Lower leg skin (tissue), 4 donors: ENCODE measurements around the gene SHISA6. TPM values are rescaled to one million over a fixed set of nuclear protein-coding genes. Genes with fewer than 3 reads are reported as not detected.

Source experiments
- DNase-seq, 2 donors: peaks; one replicate each; pipeline ENCODE4 v3.0.0-alpha.2; 2019; ENCODE audit warnings: low spot score in 2 of 2
- H3K4me3 ChIP-seq: fragments of 200-600 bp; sonication (generic); 2 replicates; pipeline ENCODE4 v1.5.1; 2017; ENCODE audit warnings: mild to moderate bottlenecking, low read depth; ENCODE audit not compliant: poor library complexity, severe bottlenecking
- CTCF ChIP-seq, 3 donors: fragments of 450-650 bp; IDR thresholded peaks; one replicate each; pipeline ENCODE4 v1.5.1; 2016; ENCODE audit warnings: antibody characterized with exemption in 3 of 3, mild to moderate bottlenecking in 3 of 3, moderate library complexity in 2 of 3
- POLR2A ChIP-seq, 2 donors: fragments of 450-650 bp; IDR thresholded peaks; one replicate each; pipeline ENCODE4 v1.6.1; 2016 to 2017; ENCODE audit warnings: antibody characterized with exemption in 2 of 2, mild to moderate bottlenecking in 1 of 2, moderate library complexity in 1 of 2
- WGBS, 2 donors: methylation state at CpG; one replicate each; pipeline ENCODE4 v1.1.5; 2018; 5-methylcytosine and 5-hydroxymethylcytosine counted together
- intact Hi-C: fragments of 100-400 bp; cut with DNase I; formaldehyde crosslinking; loops from one replicate; pipeline ENCODE4 v1.15.0; 2023; ENCODE audit warnings: low total_unique reads
- total RNA-seq, 4 donors: library from RNA; depleted of rRNA; stranded (reverse); fragments of >200 nt; gene quantifications; one replicate each; pipeline ENCODE4 v1.1.0, GENCODE V29; 2016

The SHISA6 gene
- total RNA-seq, 4 donors from 2014 or later = 0.72 to 2.8 (median 1.4) TPM

DNA sequence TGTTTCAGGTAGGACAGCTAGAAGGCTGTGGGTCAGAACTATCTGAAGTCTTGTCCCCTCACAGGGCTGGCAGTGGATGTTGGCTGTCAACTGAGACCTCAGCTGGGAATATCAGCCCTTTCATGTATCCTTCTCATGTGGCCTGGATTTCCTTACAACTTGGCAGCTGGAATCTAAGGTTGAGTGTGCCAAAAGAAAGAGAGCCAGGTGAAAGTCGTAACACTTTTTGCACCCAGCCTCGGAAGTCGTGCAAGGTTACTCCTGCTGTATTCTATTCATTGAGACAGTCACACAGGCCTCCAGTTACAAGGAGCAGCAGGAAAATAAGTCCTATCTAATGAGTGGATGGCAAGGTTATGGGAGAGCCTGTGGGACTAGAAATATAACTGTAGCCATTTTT lies 304.7 kb downstream of the SHISA6 start:
- H3K4me3 ChIP-seq = no peak overlapping the region
- intact Hi-C loops = no loop called here
- TF ChIP-seq CTCF (IDR thresholded peaks at IDR 0.05) (no peak), POLR2A (IDR thresholded peaks at IDR 0.05) (no peak)
- WGBS, 2 donors = 47 to 54% methylated on average over 3 of the region's 3 CpGs
- DNase-seq = no peak

DNA sequence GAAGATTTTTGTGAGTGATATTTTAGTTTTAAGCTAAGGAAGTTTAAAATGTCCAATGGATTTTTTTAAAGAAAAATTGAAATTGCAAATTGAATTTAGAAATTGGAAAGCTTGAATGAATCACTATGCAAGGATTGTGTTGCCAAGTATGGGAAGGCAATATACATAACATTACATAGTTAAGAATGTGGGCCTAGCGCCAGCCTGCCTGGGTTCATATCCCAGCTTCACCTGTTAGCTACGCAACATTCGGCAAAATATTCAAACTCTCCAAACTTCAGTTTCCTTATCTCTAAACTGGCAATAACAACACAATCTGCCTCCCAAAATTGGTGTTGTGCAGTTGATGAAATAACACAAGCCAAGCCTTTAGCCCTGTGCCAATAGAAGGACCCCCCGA lies 306.8 kb downstream of the SHISA6 start:
- no peak for TF ChIP-seq CTCF (IDR thresholded peaks at IDR 0.05)
- no peak for TF ChIP-seq POLR2A (IDR thresholded peaks at IDR 0.05)
- no peak for DNase-seq
- H3K4me3 ChIP-seq = no peak overlapping the region
- intact Hi-C loops = no loop called here
- 88 to 91% methylated on average over 4 of the region's 4 CpGs for WGBS, 2 donors

DNA sequence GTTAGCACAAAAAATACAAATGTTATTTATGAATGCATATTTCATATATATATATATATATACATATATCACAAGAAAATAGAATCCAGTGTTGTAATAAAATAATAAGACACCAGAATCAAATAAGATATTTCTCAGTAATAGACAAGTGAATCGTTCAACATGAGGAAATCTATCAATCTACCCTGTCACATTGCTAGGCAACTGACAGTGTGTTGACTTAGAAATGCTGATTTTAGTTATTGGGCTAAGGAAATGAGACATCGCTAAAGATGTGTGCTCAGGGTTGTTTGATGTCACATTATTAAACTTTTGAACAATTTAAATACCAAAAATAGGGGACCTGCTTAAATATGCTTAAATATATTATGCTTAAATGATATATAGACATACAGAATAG lies 307.4 kb downstream of the SHISA6 start:
- intact Hi-C loops = no loop called here
- WGBS, 2 donors = 63 to 72% methylated on average over 2 of the region's 2 CpGs
- no peak overlapping the region for H3K4me3 ChIP-seq
- DNase-seq = no peak
- TF ChIP-seq POLR2A (IDR thresholded peaks at IDR 0.05) = no peak
- TF ChIP-seq CTCF (IDR thresholded peaks at IDR 0.05) = no peak

DNA sequence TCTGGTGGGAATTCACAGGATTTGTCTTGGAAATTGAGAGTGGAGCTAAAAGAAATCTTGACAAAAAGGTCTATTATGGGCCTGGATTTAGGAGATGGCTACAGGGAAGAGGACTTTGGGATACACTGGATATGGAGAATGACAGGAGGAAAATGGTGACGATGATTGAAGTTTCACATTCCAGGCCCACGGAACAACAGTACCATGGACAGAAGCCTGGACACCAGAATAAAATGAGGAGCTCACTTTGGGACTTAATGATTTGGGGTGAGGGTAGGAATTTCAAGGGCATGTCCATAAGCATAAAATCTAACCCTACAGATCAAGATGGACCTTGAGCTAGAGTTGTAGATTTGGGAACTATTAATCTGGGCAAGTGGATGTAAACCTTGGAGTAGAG lies 309.4 kb downstream of the SHISA6 start:
- intact Hi-C loops = no loop called here
- H3K4me3 ChIP-seq = no peak overlapping the region
- DNase-seq = no peak
- TF ChIP-seq CTCF (IDR thresholded peaks at IDR 0.05) (no peak), POLR2A (IDR thresholded peaks at IDR 0.05) (no peak)
- WGBS, 2 donors = 85 to 93% methylated on average over 2 of the region's 2 CpGs

GRCh38 chr17:11551442-11551841 lies 310.4 kb downstream of the SHISA6 start:
- H3K4me3 ChIP-seq = no peak overlapping the region
- DNase-seq = no peak
- WGBS, 2 donors = 66 to 70% methylated on average over 6 of the region's 6 CpGs
- TF ChIP-seq CTCF (IDR thresholded peaks at IDR 0.05) = no peak
- TF ChIP-seq POLR2A (IDR thresholded peaks at IDR 0.05) = no peak
- intact Hi-C loops = no loop called here

DNA sequence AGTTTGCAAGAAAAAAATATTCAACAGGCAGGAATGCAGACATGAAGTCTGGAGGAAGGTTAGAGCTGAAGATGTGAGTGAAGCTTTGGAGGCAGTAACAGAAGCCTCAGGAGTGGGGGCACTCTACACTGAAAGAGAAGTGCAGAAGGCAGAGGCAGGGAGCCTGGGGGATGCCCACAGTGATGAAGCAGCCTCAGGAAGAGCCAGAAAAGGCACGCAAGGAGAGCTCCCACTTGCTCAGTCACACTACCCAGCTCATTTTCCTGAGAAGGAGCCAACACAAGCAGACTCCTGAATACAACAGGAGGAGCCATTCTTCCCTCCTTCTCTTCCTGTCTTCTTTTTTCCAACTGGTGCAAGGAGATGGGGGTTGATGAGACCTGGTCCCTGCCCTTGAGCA lies 312.1 kb downstream of the SHISA6 start:
- TF ChIP-seq POLR2A (IDR thresholded peaks at IDR 0.05) (no peak), CTCF (IDR thresholded peaks at IDR 0.05) (no peak)
- DNase-seq = no peak
- no peak overlapping the region for H3K4me3 ChIP-seq
- 61 to 63% methylated on average over 1 of the region's 1 CpG for WGBS, 2 donors
- intact Hi-C loops = no loop called here
